ENCODE data around the gene DBF4B. TPM values are rescaled to one million over a fixed set of nuclear protein-coding genes. Genes with fewer than 3 reads are reported as not detected.
"Not testable (repeated sequence)": the region's sequence is repeated elsewhere in the genome, so short reads cannot be mapped to it uniquely, and the experiment has no call there.

Gene DBF4B
- total and polyA plus RNA-seq, 2 donors from 2014 or later, result 1.8 to 3.5 TPM

DNA sequence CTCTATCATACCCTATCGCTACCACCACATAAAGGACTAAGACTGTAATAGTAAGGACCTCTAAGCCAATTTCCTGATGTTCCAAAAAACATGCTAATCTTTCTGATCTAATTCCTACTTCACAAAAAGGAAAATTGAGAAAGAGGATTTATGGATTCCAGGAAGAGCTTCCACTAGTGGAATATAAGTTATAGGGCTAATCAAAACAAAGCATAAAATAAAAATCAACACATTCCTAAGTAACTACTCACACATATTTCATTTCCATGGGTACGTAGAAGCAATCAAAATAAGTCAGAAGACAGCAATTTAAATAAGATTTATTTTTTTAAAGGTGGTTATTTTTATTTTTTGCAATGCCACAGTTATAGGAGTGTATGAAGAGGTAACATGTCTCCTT is 31.3 kb upstream of the DBF4B start:
- H3K9me3 ChIP-seq (ENCODE audit: control insufficient read depth in 2 of 3, insufficient read depth in 1 of 3, low read length in 3 of 3), result no peaks in the 10 kb centered on the region
- TF ChIP-seq, protein P1, sequence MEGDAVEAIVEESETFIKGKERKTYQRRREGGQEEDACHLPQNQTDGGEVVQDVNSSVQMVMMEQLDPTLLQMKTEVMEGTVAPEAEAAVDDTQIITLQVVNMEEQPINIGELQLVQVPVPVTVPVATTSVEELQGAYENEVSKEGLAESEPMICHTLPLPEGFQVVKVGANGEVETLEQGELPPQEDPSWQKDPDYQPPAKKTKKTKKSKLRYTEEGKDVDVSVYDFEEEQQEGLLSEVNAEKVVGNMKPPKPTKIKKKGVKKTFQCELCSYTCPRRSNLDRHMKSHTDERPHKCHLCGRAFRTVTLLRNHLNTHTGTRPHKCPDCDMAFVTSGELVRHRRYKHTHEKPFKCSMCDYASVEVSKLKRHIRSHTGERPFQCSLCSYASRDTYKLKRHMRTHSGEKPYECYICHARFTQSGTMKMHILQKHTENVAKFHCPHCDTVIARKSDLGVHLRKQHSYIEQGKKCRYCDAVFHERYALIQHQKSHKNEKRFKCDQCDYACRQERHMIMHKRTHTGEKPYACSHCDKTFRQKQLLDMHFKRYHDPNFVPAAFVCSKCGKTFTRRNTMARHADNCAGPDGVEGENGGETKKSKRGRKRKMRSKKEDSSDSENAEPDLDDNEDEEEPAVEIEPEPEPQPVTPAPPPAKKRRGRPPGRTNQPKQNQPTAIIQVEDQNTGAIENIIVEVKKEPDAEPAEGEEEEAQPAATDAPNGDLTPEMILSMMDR (IDR thresholded peaks at IDR 0.05; ENCODE audit: borderline replicate concordance, extremely low read depth, insufficient read depth), result no peak
- no peaks in the 10 kb centered on the region for H3K4me1 ChIP-seq (ENCODE audit: control insufficient read depth in 2 of 3, insufficient read depth in 2 of 3, low read depth in 1 of 3, low read length in 3 of 3)
- H3K36me3 ChIP-seq (ENCODE audit: control insufficient read depth in 2 of 3, insufficient read depth in 3 of 3, low read length in 3 of 3), result peaks cover 6 to 18% (median 17%) of the 10 kb centered on the region in 3 donors
- FAIRE-seq, result no peak
- no peak overlapping the region for H3K4me3 ChIP-seq (ENCODE audit: low read length in 3 of 3)
- H3K27me3 ChIP-seq (ENCODE audit: control insufficient read depth, insufficient read depth, low read length), result no peaks in the 10 kb centered on the region
- no peak for DNase-seq
- no peak overlapping the region for H3K9ac ChIP-seq (ENCODE audit: low read length in 3 of 3)
- no peak overlapping the region for H3K27ac ChIP-seq (ENCODE audit: low read depth in 2 of 2, low read length in 2 of 2)
- intact Hi-C loops (cut with DNase I), result no loop called here

DNA sequence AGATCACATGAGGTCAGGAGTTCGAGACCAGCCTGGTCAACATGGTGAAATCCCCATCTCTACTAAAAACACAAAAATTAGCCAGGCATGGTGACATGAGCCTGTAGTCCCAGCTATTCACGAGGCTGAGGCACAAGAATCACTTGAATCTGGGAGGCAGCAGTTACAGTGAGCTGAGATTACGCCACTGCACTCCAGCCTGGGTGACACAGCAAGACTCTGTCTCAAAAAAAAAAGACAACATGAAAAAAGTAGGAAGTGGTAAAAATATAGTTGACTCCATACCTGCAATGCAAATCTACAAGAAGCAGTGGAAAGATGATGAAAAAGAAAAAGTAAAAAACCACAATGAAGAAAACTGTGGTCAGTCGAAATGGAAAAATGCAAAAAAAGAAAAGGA is 25.2 kb upstream of the DBF4B start:
- H3K4me3 ChIP-seq (ENCODE audit: low read length in 3 of 3); H3K9me3 ChIP-seq (ENCODE audit: control insufficient read depth in 2 of 3, insufficient read depth in 1 of 3, low read length in 3 of 3); intact Hi-C loops (cut with DNase I); H3K27me3 ChIP-seq (ENCODE audit: control insufficient read depth, insufficient read depth, low read length); DNase-seq; H3K9ac ChIP-seq (ENCODE audit: low read length in 3 of 3); H3K4me1 ChIP-seq (ENCODE audit: control insufficient read depth in 2 of 3, insufficient read depth in 2 of 3, low read depth in 1 of 3, low read length in 3 of 3); H3K27ac ChIP-seq (ENCODE audit: low read depth in 2 of 2, low read length in 2 of 2); FAIRE-seq: not testable (repeated sequence)
- H3K36me3 ChIP-seq (ENCODE audit: control insufficient read depth in 2 of 3, insufficient read depth in 3 of 3, low read length in 3 of 3), result peaks cover 6 to 24% (median 24%) of the 10 kb centered on the region in 3 donors

DNA sequence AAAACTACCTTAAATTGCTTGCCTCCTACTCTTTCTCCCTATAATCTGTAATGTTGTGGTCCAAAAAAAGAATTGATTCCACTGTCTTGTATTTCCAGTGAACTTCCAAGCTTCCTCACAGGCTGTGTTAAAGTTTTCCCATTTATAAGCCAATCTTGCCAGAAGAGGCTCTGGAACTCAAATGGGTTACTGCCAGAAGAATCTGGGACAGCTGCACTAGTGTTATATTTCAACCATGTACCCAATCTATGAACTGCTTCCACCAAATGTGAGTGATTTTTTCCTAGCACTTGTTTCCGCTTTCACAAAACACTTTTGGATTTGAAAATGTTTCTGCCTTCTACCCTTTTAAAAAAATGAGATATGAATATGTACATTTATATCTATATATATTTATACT is 20.7 kb upstream of the DBF4B start:
- H3K9ac ChIP-seq (ENCODE audit: low read length in 3 of 3), result no peak overlapping the region
- H3K4me3 ChIP-seq (ENCODE audit: low read length in 3 of 3), result no peak overlapping the region
- intact Hi-C loops (cut with DNase I), result no loop called here
- no peaks in the 10 kb centered on the region for H3K27me3 ChIP-seq (ENCODE audit: control insufficient read depth, insufficient read depth, low read length)
- no peaks in the 10 kb centered on the region for H3K9me3 ChIP-seq (ENCODE audit: control insufficient read depth in 2 of 3, insufficient read depth in 1 of 3, low read length in 3 of 3)
- peaks cover 0 to 7% (median 0%) of the 10 kb centered on the region in 3 donors for H3K4me1 ChIP-seq (ENCODE audit: control insufficient read depth in 2 of 3, insufficient read depth in 2 of 3, low read depth in 1 of 3, low read length in 3 of 3)
- TF ChIP-seq, protein P1 (IDR thresholded peaks at IDR 0.05; ENCODE audit: borderline replicate concordance, extremely low read depth, insufficient read depth), result no peak
- FAIRE-seq (no peak), DNase-seq (no peak)
- no peak overlapping the region for H3K27ac ChIP-seq (ENCODE audit: low read depth in 2 of 2, low read length in 2 of 2)
- H3K36me3 ChIP-seq (ENCODE audit: control insufficient read depth in 2 of 3, insufficient read depth in 3 of 3, low read length in 3 of 3), result peaks cover 0 to 6% (median 5%) of the 10 kb centered on the region in 3 donors

DNA sequence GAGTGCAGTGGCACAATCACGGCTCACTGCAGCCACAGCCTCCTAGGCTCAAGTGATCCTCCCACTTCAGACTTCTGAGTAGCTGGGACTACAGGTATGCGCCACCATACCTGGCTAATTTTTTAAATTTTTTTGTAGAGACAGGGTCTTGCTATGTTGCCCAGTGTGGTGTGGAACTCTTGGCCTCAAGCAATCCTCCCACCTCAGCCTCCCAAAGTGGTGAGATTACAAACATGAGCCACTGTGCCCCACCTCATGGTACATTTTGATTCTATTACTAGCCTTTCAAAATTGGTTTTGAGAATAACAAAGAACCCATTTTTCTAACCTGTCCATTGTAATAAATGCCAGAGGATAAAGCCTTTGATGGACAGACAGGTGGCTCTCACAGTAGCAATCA is 20.3 kb upstream of the DBF4B start:
- DNase-seq (no peak), FAIRE-seq (no peak)
- H3K27me3 ChIP-seq (ENCODE audit: control insufficient read depth, insufficient read depth, low read length), result no peaks in the 10 kb centered on the region
- TF ChIP-seq, protein P1 (IDR thresholded peaks at IDR 0.05; ENCODE audit: borderline replicate concordance, extremely low read depth, insufficient read depth), result no peak
- intact Hi-C loops (cut with DNase I), result no loop called here
- no peak overlapping the region for H3K27ac ChIP-seq (ENCODE audit: low read depth in 2 of 2, low read length in 2 of 2)
- peaks cover 0 to 6% (median 5%) of the 10 kb centered on the region in 3 donors for H3K36me3 ChIP-seq (ENCODE audit: control insufficient read depth in 2 of 3, insufficient read depth in 3 of 3, low read length in 3 of 3)
- H3K4me3 ChIP-seq (ENCODE audit: low read length in 3 of 3), result peak overlapping the region in 1 of 3 donors; percentile 88
- no peaks in the 10 kb centered on the region for H3K9me3 ChIP-seq (ENCODE audit: control insufficient read depth in 2 of 3, insufficient read depth in 1 of 3, low read length in 3 of 3)
- no peak overlapping the region for H3K9ac ChIP-seq (ENCODE audit: low read length in 3 of 3)
- H3K4me1 ChIP-seq (ENCODE audit: control insufficient read depth in 2 of 3, insufficient read depth in 2 of 3, low read depth in 1 of 3, low read length in 3 of 3), result peaks cover 0 to 7% (median 0%) of the 10 kb centered on the region in 3 donors
